NCI-H146 treated with DMSO at 0.1 percent for 48 hours (cell line): Measurements from ENCODE around the gene ASB7.
"Not testable (repeated sequence)": the region's sequence is repeated elsewhere in the genome, so short reads cannot be mapped to it uniquely, and the experiment has no call there.

Experiments
- DNase-seq: peaks from one replicate; lab custom pipeline; 2025; ENCODE audit not compliant: unreplicated experiment; lab: John Stamatoyannopoulos, UW

ASB7 gene

DNA sequence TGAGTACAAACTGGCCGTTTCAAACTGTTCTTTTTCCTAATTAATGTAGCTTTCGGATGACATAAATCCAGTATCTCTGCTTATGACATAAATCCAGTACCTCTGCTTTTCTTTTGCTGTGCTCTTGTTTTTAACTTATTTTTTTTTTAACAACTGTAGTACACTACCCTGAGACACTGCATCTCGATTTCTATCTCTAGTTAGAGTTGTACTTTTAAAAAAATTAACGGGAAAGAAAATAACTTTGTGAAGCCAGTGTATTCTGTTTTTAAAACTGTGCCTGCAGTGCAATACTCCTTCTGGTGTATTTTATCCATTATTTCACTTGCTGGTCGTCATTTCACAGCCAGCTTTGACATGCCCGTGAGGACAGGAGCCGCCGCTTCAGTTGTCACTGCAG lies 46.6 kb downstream of the ASB7 start:
- DNase-seq, result no peak

DNA sequence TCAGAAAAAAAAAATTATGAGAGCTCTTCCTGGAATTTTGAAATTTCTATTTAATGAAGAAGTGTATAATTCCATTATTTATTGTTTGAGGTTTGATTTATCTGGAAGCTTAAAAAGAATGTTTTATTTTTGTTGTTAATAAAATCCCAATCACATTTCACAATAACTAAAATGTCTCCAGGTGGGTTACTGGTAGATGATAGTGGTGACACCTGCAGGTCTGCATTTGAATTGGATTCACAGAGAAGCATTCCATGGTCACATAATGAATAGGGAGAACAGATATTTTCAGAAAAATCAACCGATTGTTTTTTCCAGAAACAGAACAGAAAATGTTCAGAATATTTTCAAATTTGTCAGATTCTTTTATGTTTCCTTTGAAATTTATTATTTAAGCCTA lies 48.3 kb downstream of the ASB7 start:
- no peak for DNase-seq

- no peak for DNase-seq
Measured at GRCh38 chr15:100651253-100651652, 48.9 kb downstream of the ASB7 start.

GRCh38 chr15:100652116-100652515 lies 49.7 kb downstream of the ASB7 start:
- DNase-seq, result no peak

GRCh38 chr15:100653608-100654007 lies 51.2 kb downstream of the ASB7 start:
- DNase-seq, result no peak

DNA sequence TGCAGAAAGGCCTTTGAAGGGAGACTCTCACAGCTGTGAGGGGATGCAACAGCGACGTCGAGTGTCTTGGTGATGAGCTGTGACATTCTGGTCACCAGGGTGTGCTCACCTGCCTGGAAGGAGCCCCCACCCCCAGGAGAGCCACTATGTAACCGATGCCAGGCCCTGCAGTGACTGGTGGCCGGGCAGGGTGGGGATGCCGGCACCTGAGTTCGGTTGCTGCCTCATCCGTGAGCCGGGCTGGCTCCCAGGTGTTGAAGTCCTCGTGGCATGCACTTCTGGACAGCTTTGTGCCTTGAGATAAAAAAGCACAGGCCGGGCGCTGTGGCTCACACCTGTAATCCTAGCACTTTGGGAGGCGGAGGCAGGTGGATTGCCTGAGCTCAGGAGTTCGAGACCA lies 56.5 kb downstream of the ASB7 start:
- DNase-seq, result no peak

GRCh38 chr15:100661156-100661555 lies 58.8 kb downstream of the ASB7 start:
- no peak for DNase-seq

DNA sequence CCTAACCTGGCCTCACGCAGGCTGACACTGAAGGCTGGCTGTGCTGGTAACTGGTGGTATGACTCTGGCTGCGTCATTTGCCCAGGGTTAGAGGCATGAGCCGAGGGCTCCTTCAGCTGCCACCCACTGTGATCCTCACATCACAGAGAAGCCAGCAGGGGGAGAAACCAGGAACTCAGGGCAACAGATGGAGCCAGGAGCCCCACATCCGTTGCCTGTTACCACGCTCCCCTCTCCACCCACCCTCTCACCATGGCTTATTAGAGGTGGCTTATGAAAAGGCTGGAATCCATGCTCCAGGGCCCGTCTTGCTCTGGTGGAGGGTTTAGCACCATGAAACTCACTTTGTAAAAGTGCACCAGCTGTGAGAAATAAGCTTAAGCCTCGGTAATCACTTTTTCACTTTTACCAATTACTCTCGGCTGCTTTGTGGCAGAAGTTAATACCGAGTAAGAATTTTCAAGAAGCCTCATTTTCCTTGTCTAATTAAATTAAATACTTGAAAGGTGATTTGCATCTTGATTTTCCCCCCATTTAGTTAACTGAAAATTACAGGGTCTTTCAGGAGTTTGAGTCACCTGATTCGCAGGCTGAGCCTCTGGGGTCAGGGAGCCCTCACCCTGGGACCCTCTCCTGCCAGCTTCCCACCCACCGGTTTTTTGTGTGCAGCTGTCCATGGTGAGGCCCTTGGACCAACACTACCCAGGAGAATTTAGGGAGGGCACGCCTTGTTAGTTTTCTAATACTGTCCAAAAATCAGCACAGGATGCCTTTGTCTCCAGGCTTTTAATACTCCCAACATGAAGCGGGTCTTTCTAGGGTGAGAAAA lies 60.9 kb downstream of the ASB7 start:
- DNase-seq, result no peak

- no peak for DNase-seq
Measured at GRCh38 chr15:100663915-100664281, 61.5 kb downstream of the ASB7 start.

DNA sequence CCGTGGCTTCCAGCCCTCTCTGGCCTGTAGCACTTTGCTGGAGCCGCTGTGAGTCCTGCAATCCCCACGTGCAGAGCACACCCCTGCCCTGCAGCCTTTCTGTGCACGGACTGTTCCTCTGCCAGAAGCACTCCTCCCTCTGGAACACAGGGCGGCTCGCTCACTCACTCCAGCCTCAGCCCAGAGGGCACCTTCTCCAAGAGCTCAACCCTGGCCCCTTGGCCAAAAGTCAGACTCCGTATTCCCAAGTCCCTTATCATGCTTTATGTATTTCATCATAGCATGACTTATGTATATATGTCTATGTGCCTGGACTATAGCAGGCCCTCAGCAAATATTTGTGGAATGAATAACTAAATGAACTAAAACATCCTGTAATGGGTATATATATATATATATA lies 63.2 kb downstream of the ASB7 start:
- no peak for DNase-seq

DNA sequence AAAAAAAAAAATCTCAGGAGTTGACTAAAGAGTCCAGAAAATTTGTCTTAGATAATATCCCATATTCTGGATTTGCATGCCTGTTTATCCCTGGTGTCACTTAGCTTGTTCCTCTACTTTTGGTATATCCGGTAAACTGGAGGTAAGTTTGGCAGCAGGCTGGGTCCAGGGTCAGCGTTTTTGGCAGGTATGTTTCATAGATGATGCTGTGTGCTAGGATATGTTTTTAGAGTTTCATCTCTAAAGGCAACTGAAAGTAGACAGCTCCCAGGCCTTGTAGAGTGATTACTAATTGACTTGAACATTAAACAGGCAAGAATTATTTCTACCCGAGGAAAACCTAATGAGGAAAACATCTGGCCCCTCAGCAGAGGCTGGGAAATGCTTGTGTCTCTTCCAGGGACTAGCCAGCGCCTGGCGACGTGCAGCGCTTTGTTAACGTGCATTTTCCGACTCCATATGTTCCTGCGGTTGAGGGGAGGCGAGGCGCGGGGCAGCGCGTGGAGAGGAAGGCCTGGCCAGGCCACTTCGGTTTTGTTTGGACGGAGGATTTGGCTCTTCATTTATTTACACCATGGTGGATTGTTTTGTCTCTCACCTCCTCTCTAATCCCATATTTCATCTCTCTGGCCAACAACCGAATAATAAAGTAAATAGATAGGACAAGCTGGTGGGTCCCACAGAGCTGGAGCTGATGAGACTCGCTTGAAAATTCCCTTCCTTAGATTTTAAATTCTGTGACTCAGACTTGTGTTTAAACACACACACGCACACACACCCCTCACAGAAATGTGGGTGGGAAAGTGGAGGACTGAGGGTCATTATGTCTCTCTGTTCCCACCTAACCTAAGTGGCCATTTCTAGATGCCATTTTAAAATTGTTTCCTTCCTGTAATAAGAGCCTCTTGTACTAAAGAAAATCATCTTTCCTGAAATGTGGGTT lies 65.3 kb downstream of the ASB7 start:
- DNase-seq, result no peak

- DNase-seq, result no peak
Measured at GRCh38 chr15:100668348-100668745, 66.0 kb downstream of the ASB7 start.

DNA sequence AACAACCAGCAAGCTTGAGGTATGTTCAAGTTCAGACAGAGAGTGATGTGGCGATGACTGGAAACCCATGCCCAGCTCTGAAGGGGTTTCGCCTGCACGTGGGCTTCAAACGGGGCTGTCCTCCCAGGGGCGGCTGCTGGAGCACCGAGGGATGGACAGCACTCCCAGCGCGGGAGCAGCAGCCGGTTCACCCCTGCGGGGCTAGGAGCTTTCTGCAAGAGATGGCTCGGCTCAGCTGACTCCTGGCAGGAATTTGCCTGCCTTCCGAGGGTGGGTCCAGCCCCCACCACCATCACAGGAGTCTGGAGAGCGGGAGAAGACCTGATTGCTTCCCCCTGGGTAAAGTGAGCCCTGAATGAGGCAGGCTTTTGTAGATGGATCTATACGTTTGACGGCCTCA lies 66.9 kb downstream of the ASB7 start:
- no peak for DNase-seq

- no peak for DNase-seq
Measured at GRCh38 chr15:100670505-100671021, 68.2 kb downstream of the ASB7 start.

DNA sequence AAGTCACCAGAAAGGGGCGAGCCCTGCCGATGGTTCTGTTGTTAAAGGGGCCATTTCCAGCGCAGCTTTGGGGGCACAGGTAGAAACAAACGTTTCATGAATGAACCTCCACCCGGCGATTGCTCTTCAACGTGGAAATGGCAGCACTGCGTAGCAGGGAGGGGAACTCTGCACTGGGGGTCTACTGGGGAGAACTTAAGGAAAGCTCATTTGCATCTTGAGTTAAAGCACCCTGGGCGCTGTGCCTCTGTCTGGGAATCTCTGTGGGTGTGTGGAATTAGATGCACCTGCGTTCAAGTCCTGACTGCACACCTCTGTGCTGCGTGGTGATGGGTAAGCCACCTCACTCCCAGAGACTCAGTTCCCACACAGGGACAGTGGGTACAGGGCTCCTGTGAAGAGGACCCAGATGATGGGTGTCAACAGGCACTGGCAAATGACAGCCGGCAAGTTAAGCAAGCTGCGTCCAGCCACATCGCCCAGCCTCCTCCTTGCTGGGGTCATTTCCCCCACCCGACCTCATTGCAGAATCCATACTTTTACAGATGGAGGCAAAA lies 68.8 kb downstream of the ASB7 start:
- DNase-seq, result no peak

- no peak for DNase-seq
Measured at GRCh38 chr15:100671858-100672543, 69.6 kb downstream of the ASB7 start.

DNA sequence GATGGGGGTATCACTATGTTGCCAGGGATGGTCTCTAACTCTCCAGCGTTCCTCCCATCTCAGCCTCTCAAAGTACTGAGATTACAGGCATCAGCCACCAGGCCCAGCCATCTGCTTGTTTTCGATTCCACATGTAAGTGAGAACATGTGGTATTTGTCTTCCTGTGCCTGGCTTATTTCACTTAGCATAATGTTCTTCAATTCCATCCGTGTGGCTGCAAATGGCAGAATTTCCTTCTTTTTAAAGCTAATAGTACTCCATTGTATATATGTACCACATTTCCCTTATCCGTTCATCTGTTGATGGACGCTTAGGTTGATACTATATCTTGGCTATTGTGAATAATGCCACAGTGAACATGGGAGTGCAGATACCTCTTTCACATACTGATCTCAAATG lies 70.6 kb downstream of the ASB7 start:
- DNase-seq, result no peak

DNA sequence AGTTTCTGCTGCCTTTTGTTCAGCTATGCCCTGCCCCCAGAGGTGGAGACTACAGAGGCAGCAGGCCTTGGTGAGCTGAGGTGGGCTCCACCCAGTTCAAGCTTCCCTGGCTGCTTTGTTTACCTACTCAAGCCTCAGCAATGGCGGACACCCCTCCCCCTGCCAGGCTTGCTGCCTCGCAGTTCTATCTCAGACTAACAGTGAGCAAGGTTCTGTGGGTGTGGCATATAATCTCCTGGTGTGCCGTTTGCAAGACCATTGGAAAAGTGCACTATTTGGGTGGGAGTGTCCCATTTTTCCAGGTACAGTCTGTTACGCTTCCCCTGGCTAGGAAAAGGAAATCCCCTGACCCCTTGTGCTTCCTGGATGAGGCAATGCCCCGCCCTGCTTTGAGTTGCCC lies 76.8 kb downstream of the ASB7 start:
- not testable (repeated sequence) for DNase-seq

DNA sequence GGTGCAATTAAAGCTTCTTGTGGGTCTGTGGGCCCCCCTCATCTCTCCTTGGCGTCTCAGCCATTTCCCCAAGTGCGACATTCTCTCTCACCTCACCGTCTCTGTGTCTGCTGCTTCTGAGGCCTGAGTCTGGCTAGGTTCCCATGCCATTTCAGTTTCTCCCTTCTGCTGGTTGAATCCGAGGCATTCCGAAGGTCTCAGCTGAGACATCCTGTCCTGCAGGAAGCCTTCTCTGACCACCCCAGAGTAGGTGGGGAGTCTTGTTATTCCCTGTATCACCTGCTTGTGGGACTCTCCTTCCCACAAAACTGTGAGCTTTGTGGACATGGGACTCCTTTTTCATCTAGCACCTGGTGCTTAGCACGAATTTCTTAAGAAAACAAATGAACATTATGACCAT lies 78.3 kb downstream of the ASB7 start:
- no peak for DNase-seq

DNA sequence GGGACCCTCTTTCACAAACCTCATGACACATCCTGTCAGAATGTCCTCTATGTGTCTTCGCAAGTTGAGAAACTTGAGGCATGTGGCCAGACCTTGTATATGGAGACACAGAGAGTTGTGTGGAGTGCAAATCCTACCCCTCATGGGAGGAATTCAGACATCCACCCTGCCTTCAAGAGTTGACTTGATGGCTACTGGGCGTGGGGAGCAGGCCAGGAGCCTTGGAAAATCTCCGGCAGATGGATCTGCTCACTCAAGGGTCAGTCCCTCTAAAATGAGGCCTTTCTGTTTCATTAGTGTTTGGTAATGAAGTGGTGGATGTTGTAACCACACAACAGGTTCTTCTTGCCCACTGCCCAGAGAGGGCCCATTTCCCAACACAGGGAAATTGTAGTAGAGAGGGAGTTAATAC lies 79.0 kb downstream of the ASB7 start:
- no peak for DNase-seq

GRCh38 chr15:100682468-100682867 lies 80.1 kb downstream of the ASB7 start:
- DNase-seq, result no peak
